Bone marrow (tissue), 2 donors: Measurements from ENCODE around the gene CHD5.

Source experiments
- DNase-seq, 2 donors: peaks; one replicate each; lab custom pipeline; 2025; lab: John Stamatoyannopoulos, UW

CHD5 gene

GRCh38 chr1:6098303-6099215 lies 81.6 kb downstream of the CHD5 start:
- no peak for DNase-seq

GRCh38 chr1:6097824-6098223 lies 82.3 kb downstream of the CHD5 start:
- no peak for DNase-seq

- DNase-seq, result no peak
These were observed 83.0 kb downstream of the CHD5 start for GRCh38 chr1:6097117-6097595.

- DNase-seq, result no peak
These were observed 83.6 kb downstream of the CHD5 start for GRCh38 chr1:6096243-6097116.

- DNase-seq, result no peak
These were observed 84.4 kb downstream of the CHD5 start for GRCh38 chr1:6095511-6096242.

GRCh38 chr1:6094801-6095505 lies 85.2 kb downstream of the CHD5 start:
- DNase-seq, result no peak

- no peak for DNase-seq
These were observed 85.9 kb downstream of the CHD5 start for GRCh38 chr1:6094246-6094645.

- no peak for DNase-seq
These were observed 86.5 kb downstream of the CHD5 start for GRCh38 chr1:6093611-6094010.

- no peak for DNase-seq
These were observed 87.0 kb downstream of the CHD5 start for GRCh38 chr1:6093071-6093470.

- DNase-seq, result no peak
These were observed 87.9 kb downstream of the CHD5 start for GRCh38 chr1:6092211-6092610.

GRCh38 chr1:6091823-6092109 lies 88.4 kb downstream of the CHD5 start:
- DNase-seq, result no peak

GRCh38 chr1:6090996-6091822 lies 88.9 kb downstream of the CHD5 start:
- no peak for DNase-seq

- no peak for DNase-seq
These were observed 89.8 kb downstream of the CHD5 start for GRCh38 chr1:6090288-6090687.

GRCh38 chr1:6088956-6089355 lies 91.2 kb downstream of the CHD5 start:
- DNase-seq, result no peak

- DNase-seq, result no peak
These were observed 92.2 kb downstream of the CHD5 start for GRCh38 chr1:6087958-6088357.

- DNase-seq, result no peak
These were observed 92.7 kb downstream of the CHD5 start for GRCh38 chr1:6087377-6087772.

GRCh38 chr1:6086762-6087376 lies 93.3 kb downstream of the CHD5 start:
- no peak for DNase-seq

- no peak for DNase-seq
These were observed 93.8 kb downstream of the CHD5 start for GRCh38 chr1:6086358-6086757.

- DNase-seq, result no peak
These were observed 94.5 kb downstream of the CHD5 start for GRCh38 chr1:6085666-6086065.

GRCh38 chr1:6084781-6085495 lies 95.2 kb downstream of the CHD5 start:
- no peak for DNase-seq
